Right ventricle myocardium inferior (tissue), 1 donor: ENCODE data around the gene CHAF1B. TPM values are rescaled to one million over a fixed set of nuclear protein-coding genes. Genes with fewer than 3 reads are reported as not detected.
"Not testable (repeated sequence)": the region's sequence is repeated elsewhere in the genome, so short reads cannot be mapped to it uniquely, and the experiment has no call there.

ENCODE experiments used
- ATAC-seq: fragments of 200-7000 bp; cut with Tn5 transposase; one replicate; pipeline ENCODE4 v1.9.1; 2020; ENCODE audit warnings: mild to moderate bottlenecking, moderate library complexity
- DNase-seq: peaks from one replicate; pipeline ENCODE4 v3.0.0; 2021; ENCODE audit errors: missing footprints
- intact Hi-C: fragments of 100-400 bp; cut with DNase I; formaldehyde crosslinking; loops from one replicate; pipeline ENCODE4 v1.11.0; 2022
- long read RNA-seq: library from polyadenylated mRNA; unstranded; transcript quantifications from one replicate; pipeline ENCODE4 v2.0.0, GENCODE V29; 2021
- total RNA-seq: library from RNA; stranded (reverse); fragmentation: NEBNext Ultra II Directional; extraction: Animal tissue kit (Norgen Biotek cat#: 25700); gene quantifications from one replicate; pipeline ENCODE4 v1.2.1, GENCODE V29; 2021
- donor health status: DM: no; HTN: yes; CAD: no; lungs with severe emphysema.

Gene CHAF1B
- total RNA-seq = 1.3 TPM
- long read RNA-seq = 0 reads

- intact Hi-C loops = no loop called here
- ATAC-seq (peak; percentile 94), DNase-seq (peak; percentile 89)
Observed at GRCh38 chr21:36385233-36386030, at the start of gene CHAF1B. Gene CHAF1B (plus strand): TSS chr21:36385392. CDS start chr21:36386137, 745 bp downstream.

- intact Hi-C loops = no loop called here
- ATAC-seq (no peak), DNase-seq (no peak)
Observed at GRCh38 chr21:36337099-36337509, 48.1 kb upstream of the CHAF1B start.

GRCh38 chr21:36338975-36339374, 46.2 kb upstream of the CHAF1B start:
- intact Hi-C loops = no loop called here
- ATAC-seq (no peak), DNase-seq (no peak)

- intact Hi-C loops, DNase-seq, ATAC-seq: not testable (repeated sequence)
Observed at GRCh38 chr21:36342581-36342980, 42.6 kb upstream of the CHAF1B start.

GRCh38 chr21:36344931-36345330, 40.3 kb upstream of the CHAF1B start:
- intact Hi-C loops = no loop called here
- ATAC-seq (no peak), DNase-seq (no peak)

GRCh38 chr21:36347278-36347961, 37.8 kb upstream of the CHAF1B start:
- no peak for ATAC-seq
- intact Hi-C loops = no loop called here
- DNase-seq = no peak

GRCh38 chr21:36347962-36348328, 37.2 kb upstream of the CHAF1B start:
- DNase-seq = no peak
- ATAC-seq = no peak
- intact Hi-C loops = no loop called here

GRCh38 chr21:36349315-36349714, 35.9 kb upstream of the CHAF1B start:
- intact Hi-C loops = no loop called here
- no peak for DNase-seq
- no peak for ATAC-seq

GRCh38 chr21:36350282-36350910, 34.8 kb upstream of the CHAF1B start:
- DNase-seq = no peak
- no peak for ATAC-seq
- intact Hi-C loops = no loop called here

GRCh38 chr21:36354918-36355680, 30.1 kb upstream of the CHAF1B start:
- intact Hi-C loops = no loop called here
- DNase-seq = no peak
- no peak for ATAC-seq

- no peak for ATAC-seq
Observed at GRCh38 chr21:36355868-36356267, 29.3 kb upstream of the CHAF1B start.

GRCh38 chr21:36359185-36359584, 26.0 kb upstream of the CHAF1B start:
- intact Hi-C loops = no loop called here
- no peak for ATAC-seq
- DNase-seq = no peak

More at GRCh38 chr21:36355868-36356267, 29.3 kb upstream of the CHAF1B start:
- intact Hi-C loops = no loop called here
- DNase-seq = no peak

- ATAC-seq (no peak), DNase-seq (no peak)
- intact Hi-C loops = no loop called here
Observed at GRCh38 chr21:36369064-36369685, 16.0 kb upstream of the CHAF1B start.

- DNase-seq (no peak), ATAC-seq (no peak)
- intact Hi-C loops = no loop called here
Observed at GRCh38 chr21:36375994-36376393, 9.2 kb upstream of the CHAF1B start.

- DNase-seq (no peak), ATAC-seq (no peak)
- intact Hi-C loops = no loop called here
Observed at GRCh38 chr21:36377391-36377842, 7.8 kb upstream of the CHAF1B start.

GRCh38 chr21:36379251-36379650, 5.9 kb upstream of the CHAF1B start:
- ATAC-seq (no peak), DNase-seq (no peak)
- intact Hi-C loops = no loop called here

- DNase-seq (no peak), ATAC-seq (no peak)
- intact Hi-C loops = no loop called here
Observed at GRCh38 chr21:36381841-36382589, 3.2 kb upstream of the CHAF1B start.

- intact Hi-C loops, ATAC-seq, DNase-seq: not testable (repeated sequence)
Observed at GRCh38 chr21:36382722-36383121, 2.5 kb upstream of the CHAF1B start.
